HepG2 (cell line): ENCODE results near the gene PRRT2. TPM values are rescaled to one million over a fixed set of nuclear protein-coding genes. Genes with fewer than 3 reads are reported as not detected.
A peak's percentile ranks its signal among the peaks of the same experiment; 100 is the strongest.

Experiments used
- ARNTL ChIP-seq: sonication (generic); formaldehyde crosslinking; IDR thresholded peaks from 2 replicates; pipeline ENCODE4 v1.4.0; 2020; ENCODE audit warnings: mild to moderate bottlenecking, missing genetic modification reagents
- GABPB1 ChIP-seq: IDR thresholded peaks from 2 replicates; pipeline ENCODE4 v1.6.1; 2016; ENCODE audit warnings: mild to moderate bottlenecking, missing genetic modification reagents, moderate library complexity, missing compliant biosample characterization
- KDM5A ChIP-seq: fragments of 200-600 bp; sonication (generic); IDR thresholded peaks from 2 replicates; pipeline ENCODE4 v1.7.0; 2018; ENCODE audit warnings: antibody characterized with exemption, mild to moderate bottlenecking, low read length, borderline replicate concordance
- KMT2A ChIP-seq: sonication (generic); formaldehyde crosslinking; IDR thresholded peaks from 2 replicates; pipeline ENCODE4 v1.4.0; 2020; ENCODE audit warnings: missing genetic modification reagents
- NKX3-1 ChIP-seq: sonication (generic); formaldehyde crosslinking; IDR thresholded peaks from 2 replicates; pipeline ENCODE4 v1.5.0; 2020; ENCODE audit warnings: missing genetic modification reagents
- RBM22 ChIP-seq: fragments of 200-400 bp; formaldehyde crosslinking; optimal IDR thresholded peaks from 2 replicates; pipeline ENCODE3; 2017; ENCODE audit warnings: mild to moderate bottlenecking, low read length, moderate library complexity
- SP140L ChIP-seq: sonication (generic); formaldehyde crosslinking; IDR thresholded peaks from 2 replicates; pipeline ENCODE4 v1.4.0; 2020; ENCODE audit warnings: missing genetic modification reagents, borderline replicate concordance
- ZNF496 ChIP-seq: sonication (generic); formaldehyde crosslinking; IDR thresholded peaks from 2 replicates; pipeline ENCODE4 v1.8.1; 2023; ENCODE audit warnings: mild to moderate bottlenecking, moderate library complexity, missing genetic modification reagents; ENCODE audit not compliant: insufficient replicate concordance
- ZNF776 ChIP-seq: sonication (generic); formaldehyde crosslinking; IDR thresholded peaks from 2 replicates; pipeline ENCODE4 v1.4.0; 2020; ENCODE audit warnings: mild to moderate bottlenecking, missing genetic modification reagents
- polyA plus RNA-seq, 8 experiments: library from polyadenylated mRNA; depleted of rRNA in 3 of 8; stranded (reverse) in 7 of 8; unstranded in 1 of 8; fragments of >200 nt; fragmentation: Illumina TruSeq in 4 of 8; extraction: Trizol in 4 of 8; gene quantifications; 2 replicates each; pipeline versions ENCODE4 v1.2.1 to v1.2.3, GENCODE V29; 2011 to 2016; ENCODE audit warnings: low read depth in 4 of 8, missing spikeins in 1 of 8, mixed read lengths in 1 of 8; ENCODE audit not compliant: insufficient read depth in 1 of 8
- total RNA-seq, 5 experiments: library from RNA; depleted of rRNA; stranded (reverse); fragments of >200 nt; fragmentation: Illumina TruSeq; extraction: Trizol; gene quantifications; 2 replicates each; pipeline ENCODE4 v1.2.3, GENCODE V29; 2016; ENCODE audit warnings: low read depth in 1 of 5
- TF ChIP-seq, protein P1 (sequence below): sonication (generic); formaldehyde crosslinking; IDR thresholded peaks from 2 replicates; pipeline ENCODE4 v1.4.0; 2020; ENCODE audit warnings: missing genetic modification reagents, low read depth, mild to moderate bottlenecking, borderline replicate concordance
- TF ChIP-seq, protein P2 (sequence below): sonication (generic); formaldehyde crosslinking; IDR thresholded peaks from 2 replicates; pipeline ENCODE4 v1.4.0; 2020; ENCODE audit warnings: mild to moderate bottlenecking, missing genetic modification reagents
- TF ChIP-seq, protein P3 (sequence below): sonication (generic); formaldehyde crosslinking; IDR thresholded peaks from 2 replicates; pipeline ENCODE4 v1.5.0; 2020; ENCODE audit warnings: missing genetic modification reagents
- TF ChIP-seq, protein P4 (sequence below): sonication (generic); formaldehyde crosslinking; IDR thresholded peaks from 2 replicates; pipeline ENCODE4 v1.5.0; 2020; ENCODE audit warnings: mild to moderate bottlenecking, missing genetic modification reagents, borderline replicate concordance
- TF ChIP-seq, protein P5 (sequence below): sonication (generic); formaldehyde crosslinking; IDR thresholded peaks from 2 replicates; pipeline ENCODE4 v1.5.1; 2020; ENCODE audit warnings: mild to moderate bottlenecking, missing genetic modification reagents, moderate library complexity

PRRT2 gene
- total and polyA plus RNA-seq, 2 of the 13 experiments (the other 11 are each of a cell fraction or from before 2014, with no cell fraction given): 0.51 to 1.1 TPM

DNA sequence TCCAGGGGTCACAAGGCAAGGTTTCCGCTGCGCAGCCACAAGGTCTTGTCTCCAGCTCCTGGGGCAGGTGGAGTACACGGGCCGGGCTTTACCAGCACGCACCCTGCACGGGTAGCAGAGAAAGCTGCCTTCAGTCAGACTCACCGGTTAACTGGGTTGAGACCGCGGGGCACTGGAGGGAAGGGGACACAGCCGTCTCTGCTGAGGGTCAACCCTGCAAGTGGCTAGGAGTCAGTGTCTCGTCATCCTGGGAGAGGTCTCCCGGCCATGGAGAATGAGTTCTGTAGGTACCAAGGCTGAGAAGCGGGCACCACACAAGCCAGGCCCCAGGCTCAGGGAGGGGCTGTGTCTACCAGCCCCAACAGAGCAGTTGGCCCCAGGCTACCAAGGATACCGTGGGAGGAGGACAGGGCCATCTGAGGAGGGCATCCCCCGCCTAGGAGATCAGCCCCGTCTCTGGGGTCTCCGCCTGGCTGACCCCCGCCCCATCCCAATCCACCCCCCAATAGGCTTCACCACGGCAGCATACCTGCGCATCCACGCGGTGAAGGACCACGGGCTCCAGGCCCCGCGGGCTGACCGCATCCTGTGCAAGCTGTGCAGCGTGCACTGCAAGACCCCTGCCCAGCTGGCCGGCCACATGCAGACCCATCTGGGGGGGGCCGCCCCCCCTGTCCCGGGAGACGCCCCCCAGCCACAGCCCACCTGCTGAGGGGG, 2.8 kb upstream of the PRRT2 start (continued):
- TF ChIP-seq, protein P1, sequence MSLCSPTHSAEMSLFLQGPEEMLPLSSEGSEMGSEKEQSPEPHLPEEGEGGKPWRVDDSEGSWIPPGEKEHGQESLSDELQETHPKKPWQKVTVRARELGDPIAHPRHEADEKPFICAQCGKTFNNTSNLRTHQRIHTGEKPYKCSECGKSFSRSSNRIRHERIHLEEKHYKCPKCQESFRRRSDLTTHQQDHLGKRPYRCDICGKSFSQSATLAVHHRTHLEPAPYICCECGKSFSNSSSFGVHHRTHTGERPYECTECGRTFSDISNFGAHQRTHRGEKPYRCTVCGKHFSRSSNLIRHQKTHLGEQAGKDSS (CRISPR knock-in tag): no peak
- TF ChIP-seq, protein P2, sequence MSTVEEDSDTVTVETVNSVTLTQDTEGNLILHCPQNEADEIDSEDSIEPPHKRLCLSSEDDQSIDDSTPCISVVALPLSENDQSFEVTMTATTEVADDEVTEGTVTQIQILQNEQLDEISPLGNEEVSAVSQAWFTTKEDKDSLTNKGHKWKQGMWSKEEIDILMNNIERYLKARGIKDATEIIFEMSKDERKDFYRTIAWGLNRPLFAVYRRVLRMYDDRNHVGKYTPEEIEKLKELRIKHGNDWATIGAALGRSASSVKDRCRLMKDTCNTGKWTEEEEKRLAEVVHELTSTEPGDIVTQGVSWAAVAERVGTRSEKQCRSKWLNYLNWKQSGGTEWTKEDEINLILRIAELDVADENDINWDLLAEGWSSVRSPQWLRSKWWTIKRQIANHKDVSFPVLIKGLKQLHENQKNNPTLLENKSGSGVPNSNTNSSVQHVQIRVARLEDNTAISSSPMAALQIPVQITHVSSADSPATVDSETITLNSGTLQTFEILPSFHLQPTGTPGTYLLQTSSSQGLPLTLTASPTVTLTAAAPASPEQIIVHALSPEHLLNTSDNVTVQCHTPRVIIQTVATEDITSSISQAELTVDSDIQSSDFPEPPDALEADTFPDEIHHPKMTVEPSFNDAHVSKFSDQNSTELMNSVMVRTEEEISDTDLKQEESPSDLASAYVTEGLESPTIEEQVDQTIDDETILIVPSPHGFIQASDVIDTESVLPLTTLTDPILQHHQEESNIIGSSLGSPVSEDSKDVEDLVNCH (CRISPR knock-in tag): no peak
- TF ChIP-seq ARNTL (CRISPR knock-in tag): no peak
- TF ChIP-seq KMT2A (CRISPR knock-in tag): no peak
- no peak for TF ChIP-seq SP140L
- TF ChIP-seq NKX3-1 (CRISPR knock-in tag): no peak
- TF ChIP-seq, protein P3, sequence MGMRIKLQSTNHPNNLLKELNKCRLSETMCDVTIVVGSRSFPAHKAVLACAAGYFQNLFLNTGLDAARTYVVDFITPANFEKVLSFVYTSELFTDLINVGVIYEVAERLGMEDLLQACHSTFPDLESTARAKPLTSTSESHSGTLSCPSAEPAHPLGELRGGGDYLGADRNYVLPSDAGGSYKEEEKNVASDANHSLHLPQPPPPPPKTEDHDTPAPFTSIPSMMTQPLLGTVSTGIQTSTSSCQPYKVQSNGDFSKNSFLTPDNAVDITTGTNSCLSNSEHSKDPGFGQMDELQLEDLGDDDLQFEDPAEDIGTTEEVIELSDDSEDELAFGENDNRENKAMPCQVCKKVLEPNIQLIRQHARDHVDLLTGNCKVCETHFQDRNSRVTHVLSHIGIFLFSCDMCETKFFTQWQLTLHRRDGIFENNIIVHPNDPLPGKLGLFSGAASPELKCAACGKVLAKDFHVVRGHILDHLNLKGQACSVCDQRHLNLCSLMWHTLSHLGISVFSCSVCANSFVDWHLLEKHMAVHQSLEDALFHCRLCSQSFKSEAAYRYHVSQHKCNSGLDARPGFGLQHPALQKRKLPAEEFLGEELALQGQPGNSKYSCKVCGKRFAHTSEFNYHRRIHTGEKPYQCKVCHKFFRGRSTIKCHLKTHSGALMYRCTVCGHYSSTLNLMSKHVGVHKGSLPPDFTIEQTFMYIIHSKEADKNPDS (CRISPR knock-in tag): no peak
- TF ChIP-seq, protein P4, sequence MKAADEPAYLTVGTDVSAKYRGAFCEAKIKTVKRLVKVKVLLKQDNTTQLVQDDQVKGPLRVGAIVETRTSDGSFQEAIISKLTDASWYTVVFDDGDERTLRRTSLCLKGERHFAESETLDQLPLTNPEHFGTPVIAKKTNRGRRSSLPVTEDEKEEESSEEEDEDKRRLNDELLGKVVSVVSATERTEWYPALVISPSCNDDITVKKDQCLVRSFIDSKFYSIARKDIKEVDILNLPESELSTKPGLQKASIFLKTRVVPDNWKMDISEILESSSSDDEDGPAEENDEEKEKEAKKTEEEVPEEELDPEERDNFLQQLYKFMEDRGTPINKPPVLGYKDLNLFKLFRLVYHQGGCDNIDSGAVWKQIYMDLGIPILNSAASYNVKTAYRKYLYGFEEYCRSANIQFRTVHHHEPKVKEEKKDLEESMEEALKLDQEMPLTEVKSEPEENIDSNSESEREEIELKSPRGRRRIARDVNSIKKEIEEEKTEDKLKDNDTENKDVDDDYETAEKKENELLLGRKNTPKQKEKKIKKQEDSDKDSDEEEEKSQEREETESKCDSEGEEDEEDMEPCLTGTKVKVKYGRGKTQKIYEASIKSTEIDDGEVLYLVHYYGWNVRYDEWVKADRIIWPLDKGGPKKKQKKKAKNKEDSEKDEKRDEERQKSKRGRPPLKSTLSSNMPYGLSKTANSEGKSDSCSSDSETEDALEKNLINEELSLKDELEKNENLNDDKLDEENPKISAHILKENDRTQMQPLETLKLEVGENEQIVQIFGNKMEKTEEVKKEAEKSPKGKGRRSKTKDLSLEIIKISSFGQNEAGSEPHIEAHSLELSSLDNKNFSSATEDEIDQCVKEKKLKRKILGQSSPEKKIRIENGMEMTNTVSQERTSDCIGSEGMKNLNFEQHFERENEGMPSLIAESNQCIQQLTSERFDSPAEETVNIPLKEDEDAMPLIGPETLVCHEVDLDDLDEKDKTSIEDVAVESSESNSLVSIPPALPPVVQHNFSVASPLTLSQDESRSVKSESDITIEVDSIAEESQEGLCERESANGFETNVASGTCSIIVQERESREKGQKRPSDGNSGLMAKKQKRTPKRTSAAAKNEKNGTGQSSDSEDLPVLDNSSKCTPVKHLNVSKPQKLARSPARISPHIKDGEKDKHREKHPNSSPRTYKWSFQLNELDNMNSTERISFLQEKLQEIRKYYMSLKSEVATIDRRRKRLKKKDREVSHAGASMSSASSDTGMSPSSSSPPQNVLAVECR (CRISPR knock-in tag): 0 out of 2 replicates have a peak, but pooled peaks have one; percentile 24
- TF ChIP-seq ZNF496 (CRISPR knock-in tag): no peak
- TF ChIP-seq, protein P5, sequence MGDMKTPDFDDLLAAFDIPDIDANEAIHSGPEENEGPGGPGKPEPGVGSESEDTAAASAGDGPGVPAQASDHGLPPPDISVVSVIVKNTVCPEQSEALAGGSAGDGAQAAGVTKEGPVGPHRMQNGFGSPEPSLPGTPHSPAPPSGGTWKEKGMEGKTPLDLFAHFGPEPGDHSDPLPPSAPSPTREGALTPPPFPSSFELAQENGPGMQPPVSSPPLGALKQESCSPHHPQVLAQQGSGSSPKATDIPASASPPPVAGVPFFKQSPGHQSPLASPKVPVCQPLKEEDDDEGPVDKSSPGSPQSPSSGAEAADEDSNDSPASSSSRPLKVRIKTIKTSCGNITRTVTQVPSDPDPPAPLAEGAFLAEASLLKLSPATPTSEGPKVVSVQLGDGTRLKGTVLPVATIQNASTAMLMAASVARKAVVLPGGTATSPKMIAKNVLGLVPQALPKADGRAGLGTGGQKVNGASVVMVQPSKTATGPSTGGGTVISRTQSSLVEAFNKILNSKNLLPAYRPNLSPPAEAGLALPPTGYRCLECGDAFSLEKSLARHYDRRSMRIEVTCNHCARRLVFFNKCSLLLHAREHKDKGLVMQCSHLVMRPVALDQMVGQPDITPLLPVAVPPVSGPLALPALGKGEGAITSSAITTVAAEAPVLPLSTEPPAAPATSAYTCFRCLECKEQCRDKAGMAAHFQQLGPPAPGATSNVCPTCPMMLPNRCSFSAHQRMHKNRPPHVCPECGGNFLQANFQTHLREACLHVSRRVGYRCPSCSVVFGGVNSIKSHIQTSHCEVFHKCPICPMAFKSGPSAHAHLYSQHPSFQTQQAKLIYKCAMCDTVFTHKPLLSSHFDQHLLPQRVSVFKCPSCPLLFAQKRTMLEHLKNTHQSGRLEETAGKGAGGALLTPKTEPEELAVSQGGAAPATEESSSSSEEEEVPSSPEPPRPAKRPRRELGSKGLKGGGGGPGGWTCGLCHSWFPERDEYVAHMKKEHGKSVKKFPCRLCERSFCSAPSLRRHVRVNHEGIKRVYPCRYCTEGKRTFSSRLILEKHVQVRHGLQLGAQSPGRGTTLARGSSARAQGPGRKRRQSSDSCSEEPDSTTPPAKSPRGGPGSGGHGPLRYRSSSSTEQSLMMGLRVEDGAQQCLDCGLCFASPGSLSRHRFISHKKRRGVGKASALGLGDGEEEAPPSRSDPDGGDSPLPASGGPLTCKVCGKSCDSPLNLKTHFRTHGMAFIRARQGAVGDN: 0 out of 2 replicates have a peak, but pooled peaks have one; percentile 14
- TF ChIP-seq ZNF776 (CRISPR knock-in tag): peak; percentile 38; the same call in 1 of the 2 replicates
- no peak for TF ChIP-seq KDM5A
- peak; percentile 43 for TF ChIP-seq RBM22
- no peak; the same call in 1 of the 2 replicates for TF ChIP-seq GABPB1 (CRISPR knock-in tag)
